ENCODE results near the gene ASIC5. TPM values are rescaled to one million over a fixed set of nuclear protein-coding genes. Genes with fewer than 3 reads are reported as not detected.

Gene ASIC5
- total RNA-seq, 1 experiment from 2014 or later: not detected

DNA sequence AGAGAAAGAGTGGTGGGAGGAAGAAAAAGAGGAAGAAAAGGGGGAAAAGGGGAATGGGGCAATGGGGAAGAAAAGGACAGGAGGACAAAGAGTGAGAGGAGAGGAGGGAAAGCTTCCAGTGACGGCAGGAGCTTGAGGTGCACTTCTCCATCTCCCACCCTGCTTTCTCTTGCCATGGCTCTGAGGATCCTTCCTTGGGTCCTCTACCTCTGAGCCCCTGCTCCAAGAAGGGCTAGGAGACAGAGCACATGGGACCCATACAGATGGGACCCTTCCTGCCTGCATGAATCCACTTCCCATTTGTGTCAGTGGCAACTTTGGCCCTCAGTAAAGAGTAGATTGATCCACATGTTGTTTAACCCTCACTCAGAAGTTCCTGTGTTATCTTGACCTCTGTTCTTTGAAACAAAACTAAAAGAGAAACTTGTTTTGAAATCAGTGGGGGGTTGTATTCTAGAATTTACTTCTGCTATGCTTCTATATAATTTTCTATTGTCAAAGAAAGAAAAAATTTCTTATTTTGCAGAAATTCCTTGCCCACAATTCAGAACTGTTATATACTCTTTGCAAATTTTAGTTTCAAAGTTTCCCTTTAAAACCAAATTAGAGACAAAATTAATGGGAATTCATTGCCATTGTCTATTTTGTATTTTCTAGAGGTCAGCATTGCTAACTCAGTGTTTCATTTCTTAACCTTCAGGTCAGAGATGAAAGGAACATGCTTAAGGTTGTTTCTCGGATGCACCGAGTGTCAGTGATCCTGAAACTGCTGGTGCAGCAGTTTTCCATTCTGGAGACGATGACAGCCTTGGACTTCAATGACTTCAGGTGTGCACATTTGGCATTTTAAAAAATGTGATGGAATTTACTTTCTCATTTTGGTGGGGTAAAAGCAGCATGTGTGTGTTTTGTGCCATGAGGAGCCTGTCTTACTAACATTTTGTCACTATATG, 42.4 kb upstream of the ASIC5 start:
- DNase-seq (ENCODE audit: low read depth, low spot score): no peak
- H3K9me3 ChIP-seq (ENCODE audit: control insufficient read depth, insufficient read depth, low read depth, low read length): no peaks in the 10 kb centered on the region
- intact Hi-C loops (cut with micrococcal nuclease; ENCODE audit: unreplicated experiment): loop anchor here (10.0 kb wide), 1 partner anchor 84 kb away; no protein-coding TSS in a partner anchor
- no peaks in the 10 kb centered on the region for H3K4me1 ChIP-seq (ENCODE audit: control insufficient read depth, insufficient read depth, low read length)
- no peak overlapping the region for H3K27ac ChIP-seq (ENCODE audit: low read length)
- POLR2A ChIA-PET: no interaction called here
- no peaks in the 10 kb centered on the region for H3K27me3 ChIP-seq (ENCODE audit: control insufficient read depth, insufficient read depth, low read length)
- TF ChIP-seq, protein P1, sequence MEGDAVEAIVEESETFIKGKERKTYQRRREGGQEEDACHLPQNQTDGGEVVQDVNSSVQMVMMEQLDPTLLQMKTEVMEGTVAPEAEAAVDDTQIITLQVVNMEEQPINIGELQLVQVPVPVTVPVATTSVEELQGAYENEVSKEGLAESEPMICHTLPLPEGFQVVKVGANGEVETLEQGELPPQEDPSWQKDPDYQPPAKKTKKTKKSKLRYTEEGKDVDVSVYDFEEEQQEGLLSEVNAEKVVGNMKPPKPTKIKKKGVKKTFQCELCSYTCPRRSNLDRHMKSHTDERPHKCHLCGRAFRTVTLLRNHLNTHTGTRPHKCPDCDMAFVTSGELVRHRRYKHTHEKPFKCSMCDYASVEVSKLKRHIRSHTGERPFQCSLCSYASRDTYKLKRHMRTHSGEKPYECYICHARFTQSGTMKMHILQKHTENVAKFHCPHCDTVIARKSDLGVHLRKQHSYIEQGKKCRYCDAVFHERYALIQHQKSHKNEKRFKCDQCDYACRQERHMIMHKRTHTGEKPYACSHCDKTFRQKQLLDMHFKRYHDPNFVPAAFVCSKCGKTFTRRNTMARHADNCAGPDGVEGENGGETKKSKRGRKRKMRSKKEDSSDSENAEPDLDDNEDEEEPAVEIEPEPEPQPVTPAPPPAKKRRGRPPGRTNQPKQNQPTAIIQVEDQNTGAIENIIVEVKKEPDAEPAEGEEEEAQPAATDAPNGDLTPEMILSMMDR (IDR thresholded peaks at IDR 0.05): no peak
- TF ChIP-seq SIN3A (IDR thresholded peaks at IDR 0.05; ENCODE audit: borderline replicate concordance, insufficient read depth, low read depth, low read length) (no peak), POLR2AphosphoS5 (IDR thresholded peaks at IDR 0.05; ENCODE audit: low read depth, low read length) (no peak), TCF7L2 (IDR thresholded peaks at IDR 0.05; ENCODE audit: low read depth, low read length) (no peak)
- TF ChIP-seq, protein P2, sequence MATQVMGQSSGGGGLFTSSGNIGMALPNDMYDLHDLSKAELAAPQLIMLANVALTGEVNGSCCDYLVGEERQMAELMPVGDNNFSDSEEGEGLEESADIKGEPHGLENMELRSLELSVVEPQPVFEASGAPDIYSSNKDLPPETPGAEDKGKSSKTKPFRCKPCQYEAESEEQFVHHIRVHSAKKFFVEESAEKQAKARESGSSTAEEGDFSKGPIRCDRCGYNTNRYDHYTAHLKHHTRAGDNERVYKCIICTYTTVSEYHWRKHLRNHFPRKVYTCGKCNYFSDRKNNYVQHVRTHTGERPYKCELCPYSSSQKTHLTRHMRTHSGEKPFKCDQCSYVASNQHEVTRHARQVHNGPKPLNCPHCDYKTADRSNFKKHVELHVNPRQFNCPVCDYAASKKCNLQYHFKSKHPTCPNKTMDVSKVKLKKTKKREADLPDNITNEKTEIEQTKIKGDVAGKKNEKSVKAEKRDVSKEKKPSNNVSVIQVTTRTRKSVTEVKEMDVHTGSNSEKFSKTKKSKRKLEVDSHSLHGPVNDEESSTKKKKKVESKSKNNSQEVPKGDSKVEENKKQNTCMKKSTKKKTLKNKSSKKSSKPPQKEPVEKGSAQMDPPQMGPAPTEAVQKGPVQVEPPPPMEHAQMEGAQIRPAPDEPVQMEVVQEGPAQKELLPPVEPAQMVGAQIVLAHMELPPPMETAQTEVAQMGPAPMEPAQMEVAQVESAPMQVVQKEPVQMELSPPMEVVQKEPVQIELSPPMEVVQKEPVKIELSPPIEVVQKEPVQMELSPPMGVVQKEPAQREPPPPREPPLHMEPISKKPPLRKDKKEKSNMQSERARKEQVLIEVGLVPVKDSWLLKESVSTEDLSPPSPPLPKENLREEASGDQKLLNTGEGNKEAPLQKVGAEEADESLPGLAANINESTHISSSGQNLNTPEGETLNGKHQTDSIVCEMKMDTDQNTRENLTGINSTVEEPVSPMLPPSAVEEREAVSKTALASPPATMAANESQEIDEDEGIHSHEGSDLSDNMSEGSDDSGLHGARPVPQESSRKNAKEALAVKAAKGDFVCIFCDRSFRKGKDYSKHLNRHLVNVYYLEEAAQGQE (IDR thresholded peaks at IDR 0.05; ENCODE audit: insufficient read depth in 1 of 2, low read depth in 2 of 2, low read length in 1 of 2): no peak
- in situ Hi-C loops (cut with HindIII; ENCODE audit: low pct_unique_long_range_greater_than_20kb, low sequenced_read_pairs): no loop called here
- no TSS peak for BruUV-seq (replicated peaks)
- CTCF ChIA-PET: no interaction called here
- H3K4me3 ChIP-seq (ENCODE audit: low read depth in 2 of 2, low read length in 2 of 2): no peak overlapping the region
- no peak for ATAC-seq
- no peaks in the 10 kb centered on the region for H3K36me3 ChIP-seq (ENCODE audit: control insufficient read depth, insufficient read depth, low read length)

DNA sequence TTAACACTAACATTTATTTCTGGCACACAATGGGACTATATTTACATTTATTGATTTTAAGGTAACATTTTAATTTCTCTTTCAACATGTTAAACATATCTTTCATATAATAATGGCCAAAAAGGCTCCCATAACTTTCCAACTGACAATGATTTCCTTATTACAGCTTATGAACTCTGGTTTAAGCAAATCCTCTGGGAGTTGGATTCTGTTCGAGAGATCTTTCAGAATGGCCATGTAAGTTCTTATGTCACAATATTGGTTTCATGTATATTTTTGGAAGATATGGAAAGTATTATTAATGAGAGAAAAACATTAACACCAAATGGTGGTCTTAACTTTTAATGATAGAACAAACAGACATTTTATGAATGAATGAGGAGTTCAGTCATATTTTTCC, 41.5 kb upstream of the ASIC5 start:
- H3K27ac ChIP-seq (ENCODE audit: low read length): no peak overlapping the region
- no TSS peak for BruUV-seq (replicated peaks)
- DNase-seq (ENCODE audit: low read depth, low spot score) (no peak), ATAC-seq (no peak)
- H3K27me3 ChIP-seq (ENCODE audit: control insufficient read depth, insufficient read depth, low read length): no peaks in the 10 kb centered on the region
- no peaks in the 10 kb centered on the region for H3K4me1 ChIP-seq (ENCODE audit: control insufficient read depth, insufficient read depth, low read length)
- no peak overlapping the region for H3K4me3 ChIP-seq (ENCODE audit: low read depth in 2 of 2, low read length in 2 of 2)
- no peaks in the 10 kb centered on the region for H3K36me3 ChIP-seq (ENCODE audit: control insufficient read depth, insufficient read depth, low read length)
- CTCF ChIA-PET: no interaction called here
- TF ChIP-seq, protein P1 (IDR thresholded peaks at IDR 0.05): no peak
- TF ChIP-seq POLR2AphosphoS5 (IDR thresholded peaks at IDR 0.05; ENCODE audit: low read depth, low read length): no peak
- TF ChIP-seq, protein P2 (IDR thresholded peaks at IDR 0.05; ENCODE audit: insufficient read depth in 1 of 2, low read depth in 2 of 2, low read length in 1 of 2): no peak
- TF ChIP-seq TCF7L2 (IDR thresholded peaks at IDR 0.05; ENCODE audit: low read depth, low read length): no peak
- no peak for TF ChIP-seq SIN3A (IDR thresholded peaks at IDR 0.05; ENCODE audit: borderline replicate concordance, insufficient read depth, low read depth, low read length)
- no peaks in the 10 kb centered on the region for H3K9me3 ChIP-seq (ENCODE audit: control insufficient read depth, insufficient read depth, low read depth, low read length)
- intact Hi-C loops (cut with micrococcal nuclease; ENCODE audit: unreplicated experiment): loop anchor here (10.0 kb wide), 1 partner anchor 83 kb away; no protein-coding TSS in a partner anchor
- in situ Hi-C loops (cut with HindIII; ENCODE audit: low pct_unique_long_range_greater_than_20kb, low sequenced_read_pairs): no loop called here
- POLR2A ChIA-PET: no interaction called here
